Right renal pelvis (tissue), 4 donors: ENCODE results near the gene ITGA11. TPM values are rescaled to one million over a fixed set of nuclear protein-coding genes. Genes with fewer than 3 reads are reported as not detected.

ENCODE experiments used
- DNase-seq, 4 donors: peaks; one replicate each; pipeline ENCODE4 v3.0.0-alpha.2; 2013; ENCODE audit warnings: low read depth in 4 of 4, low spot score in 3 of 4, missing footprints in 1 of 4
- polyA plus RNA-seq, 4 donors: library from polyadenylated mRNA; unstranded; fragments of 120-200 nt; gene quantifications; one replicate each; pipeline ENCODE4 v1.2.1, GENCODE V29; 2013; ENCODE audit not compliant: insufficient read length in 4 of 4

Gene ITGA11
- polyA plus RNA-seq, 4 donors = 3.0 to 5.4 (median 4.2) TPM

DNA sequence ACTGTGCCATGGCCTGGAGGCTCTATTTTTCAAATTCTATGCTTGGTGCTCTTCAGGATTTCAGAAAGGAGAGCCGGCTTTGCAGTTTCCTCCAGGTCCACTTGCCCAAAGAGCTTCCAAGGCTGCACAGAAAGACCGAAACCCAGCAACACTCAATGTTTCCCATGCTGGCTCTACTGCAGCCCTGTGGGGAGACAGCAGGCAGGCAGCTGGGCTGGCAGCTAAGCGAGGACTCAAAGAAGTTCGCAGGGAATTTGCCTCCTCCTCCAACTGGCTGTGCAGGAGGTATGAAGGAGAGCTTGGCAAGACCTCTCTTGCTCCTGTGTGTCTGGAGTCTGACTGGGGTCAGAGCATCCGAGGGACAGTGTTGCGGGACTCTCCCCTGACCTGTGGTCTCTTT lies 17.4 kb upstream of the ITGA11 start:
- no peak for DNase-seq

DNA sequence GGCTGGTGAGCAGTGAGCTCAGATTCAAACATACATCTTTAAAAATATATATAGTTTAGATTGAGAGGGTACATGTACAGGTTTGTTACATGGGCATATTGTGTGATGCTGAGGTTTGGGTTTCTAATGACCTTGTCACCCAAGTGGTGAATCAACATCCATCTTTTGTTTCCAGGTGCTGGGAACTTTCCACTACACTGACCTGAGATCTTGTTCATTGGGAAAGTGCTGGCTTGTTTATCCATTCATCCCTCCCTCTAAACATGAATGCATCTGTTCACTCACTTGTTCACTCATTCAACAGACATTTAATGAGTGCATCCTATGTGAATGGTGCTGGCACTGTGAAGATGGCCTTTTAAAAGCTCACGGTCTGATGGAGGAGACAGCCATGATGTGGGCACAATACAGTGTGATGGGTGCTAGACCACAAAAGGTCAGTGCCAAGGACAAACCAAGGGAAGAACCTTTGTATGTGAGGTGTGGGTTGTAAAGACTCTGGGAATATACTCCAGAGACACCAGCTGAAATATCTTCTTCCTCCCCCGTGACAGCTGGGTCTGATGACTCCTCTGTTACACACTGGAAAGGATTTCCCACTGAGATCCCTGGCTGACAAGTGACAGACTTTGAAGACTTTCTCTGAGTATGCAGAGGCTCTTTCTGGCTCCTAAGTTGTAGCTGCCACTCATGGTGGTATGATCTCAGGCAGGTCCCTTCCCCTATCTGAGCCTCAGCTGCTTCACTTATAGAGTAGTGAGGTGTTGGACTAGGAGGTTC lies 16.2 kb upstream of the ITGA11 start:
- no peak for DNase-seq

DNA sequence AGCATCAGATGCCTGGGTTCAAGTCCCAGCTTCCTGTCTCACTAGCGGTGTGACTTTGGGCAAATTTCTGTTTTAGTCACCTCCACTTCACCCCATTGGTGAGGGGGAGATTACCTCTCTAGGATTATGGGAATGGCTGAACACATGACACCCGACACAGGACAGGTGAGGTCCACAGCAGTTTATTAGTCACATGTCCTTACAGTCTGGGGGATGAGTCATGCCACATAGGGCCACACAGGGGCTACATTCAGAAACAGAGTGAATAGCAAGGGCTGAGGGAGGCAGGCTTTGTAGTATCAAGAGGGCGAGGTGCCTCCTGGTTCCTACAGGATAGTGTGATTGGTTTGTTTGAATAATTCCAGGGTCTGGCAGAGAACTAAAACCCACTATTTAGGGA lies 15.2 kb upstream of the ITGA11 start:
- DNase-seq = no peak

DNA sequence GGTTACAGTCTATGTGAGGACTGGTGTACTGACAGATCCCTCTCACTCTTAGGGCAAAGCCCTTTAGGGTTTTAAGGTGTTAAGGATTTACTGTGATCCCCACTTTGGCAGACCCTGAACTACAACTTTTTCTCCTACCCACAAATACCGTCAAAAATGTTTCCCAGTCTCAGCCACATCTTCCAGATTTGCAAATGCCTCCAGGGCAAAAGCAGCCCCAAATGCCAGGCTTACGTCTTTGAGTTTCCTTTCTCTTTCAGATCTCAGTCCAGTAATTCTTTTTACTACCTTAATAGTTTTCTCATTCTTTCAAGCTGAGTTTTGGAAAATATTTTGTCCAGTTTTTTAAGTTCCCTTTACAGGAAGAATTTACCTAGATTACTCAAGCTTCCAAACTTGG lies 13.4 kb upstream of the ITGA11 start:
- DNase-seq = no peak

DNA sequence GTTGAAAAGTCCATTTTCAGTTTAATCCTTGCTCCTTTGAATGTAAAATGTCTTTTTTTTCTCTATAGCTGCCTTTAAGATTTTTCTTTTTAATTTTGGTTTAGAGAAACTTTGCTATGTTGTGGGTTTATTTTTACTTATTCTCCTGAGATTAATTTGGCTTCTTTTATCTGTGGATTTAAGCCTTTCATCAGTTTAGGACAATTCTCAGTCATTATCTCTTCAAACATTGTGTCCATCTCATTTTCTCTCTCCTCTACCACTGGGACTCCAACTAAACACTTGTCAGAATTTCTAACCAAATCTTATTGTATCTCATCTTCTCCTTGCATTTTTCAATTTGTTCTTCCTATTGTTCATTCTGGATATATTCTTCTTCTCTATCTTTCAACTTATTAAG lies 12.4 kb upstream of the ITGA11 start:
- DNase-seq = no peak

DNA sequence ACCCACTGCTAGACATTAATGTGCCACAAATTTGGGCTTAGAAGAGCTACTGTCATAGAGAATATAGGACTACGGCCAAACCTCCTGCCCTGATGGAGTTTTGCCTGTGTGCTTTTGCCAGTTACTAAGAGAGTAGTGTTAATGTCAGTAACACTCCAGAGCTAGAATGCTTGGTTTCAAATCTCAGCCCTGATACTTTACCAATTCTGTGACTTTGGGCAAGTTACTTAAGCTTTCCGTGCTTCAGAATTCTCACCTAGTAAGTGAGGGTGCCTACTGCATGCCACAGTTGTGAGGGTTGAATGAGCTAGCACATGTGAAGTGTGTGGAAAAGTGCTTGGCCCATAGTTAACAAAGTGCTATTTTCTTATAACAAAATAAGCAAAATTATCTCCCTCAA lies 10.9 kb upstream of the ITGA11 start:
- no peak for DNase-seq

DNA sequence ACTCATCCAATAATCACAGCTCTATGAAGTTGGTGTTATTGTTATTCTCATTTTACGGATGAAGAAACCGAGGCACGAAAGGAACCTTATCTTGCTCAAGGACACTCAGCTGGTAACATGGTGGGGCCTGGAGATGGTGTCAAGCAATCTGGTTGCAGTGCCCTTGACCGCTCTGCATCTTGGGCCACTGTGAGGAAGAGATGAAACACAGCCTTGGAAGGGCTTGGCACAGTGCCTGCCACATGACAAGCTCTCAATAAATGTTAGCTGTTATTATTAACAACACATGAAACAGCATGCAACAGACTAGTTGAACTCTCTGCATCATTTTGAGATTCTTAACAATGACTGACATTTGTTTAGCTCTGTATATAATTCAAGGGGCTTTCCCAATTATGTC lies 10.1 kb upstream of the ITGA11 start:
- no peak for DNase-seq

DNA sequence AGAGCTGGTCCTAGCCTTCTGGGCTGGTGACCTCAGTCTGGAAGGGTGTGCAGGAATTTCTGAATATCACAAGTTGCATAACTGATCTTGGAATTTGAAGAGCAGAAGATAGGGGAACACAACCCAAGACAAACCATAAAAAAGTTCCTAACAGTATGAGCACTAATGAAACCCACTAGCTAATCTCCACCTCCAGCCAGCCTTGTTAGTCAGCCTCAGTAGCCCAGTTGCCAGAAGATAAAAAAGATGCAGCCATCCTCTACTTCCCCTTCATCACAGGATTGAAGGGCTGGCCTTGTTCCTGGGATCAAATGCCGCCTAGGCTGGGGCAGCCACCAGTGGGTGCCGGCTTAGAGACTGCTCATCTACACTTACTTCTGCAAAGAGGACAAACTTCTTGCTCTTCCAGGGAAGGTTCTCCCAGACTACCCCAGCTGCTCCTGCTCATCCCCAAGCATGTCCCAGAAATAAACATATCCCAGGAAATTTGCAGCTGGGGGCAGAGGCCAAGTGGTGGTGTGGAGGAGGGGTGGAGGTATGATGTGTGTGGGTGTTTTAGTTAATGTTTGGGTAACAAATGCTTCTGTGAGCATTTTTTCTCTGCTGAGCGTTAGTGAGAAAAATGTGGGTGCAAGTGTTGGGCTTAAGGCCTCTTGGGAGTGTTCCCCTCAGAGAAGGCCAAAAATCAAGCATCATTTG lies 9.2 kb upstream of the ITGA11 start:
- DNase-seq = no peak

DNA sequence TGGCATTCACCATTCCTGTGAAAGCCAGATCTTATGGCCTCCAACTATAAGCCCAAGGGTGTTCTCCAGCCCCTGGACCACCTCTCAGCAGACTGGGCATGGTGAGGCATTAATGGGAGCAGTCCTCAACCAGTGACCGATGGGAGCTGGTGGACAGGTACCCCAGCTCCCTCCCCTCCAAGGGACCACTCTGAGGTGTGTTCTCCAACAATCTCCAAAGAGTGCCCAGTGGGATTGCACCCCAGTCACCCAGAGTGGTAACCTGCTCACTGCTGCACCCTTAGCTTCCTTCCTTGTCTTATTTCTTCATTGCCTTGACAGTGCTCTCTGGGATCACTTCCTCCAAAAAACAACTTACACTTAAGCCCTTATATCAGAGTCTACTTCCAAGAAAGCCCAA lies 8.2 kb upstream of the ITGA11 start:
- DNase-seq = no peak

DNA sequence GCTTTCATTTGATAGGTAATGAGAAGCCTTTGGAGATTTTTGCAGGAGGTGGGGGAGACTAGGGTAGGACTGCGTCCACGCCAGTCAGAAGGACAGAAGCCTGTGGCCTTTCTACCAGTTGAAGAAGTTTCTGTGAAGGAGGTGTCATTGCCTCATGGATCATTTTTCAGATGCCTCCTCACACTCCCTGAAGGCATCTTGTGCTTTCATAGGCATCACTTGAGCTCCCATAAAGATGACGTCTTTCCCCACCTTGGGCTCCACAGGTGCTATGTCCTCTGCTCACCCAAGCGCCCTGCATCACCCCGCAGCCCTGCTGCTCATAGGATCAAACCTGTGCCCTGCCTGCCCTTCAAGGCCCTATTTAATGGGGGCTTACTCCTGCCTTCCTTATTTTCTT lies 7.5 kb upstream of the ITGA11 start:
- DNase-seq = no peak

DNA sequence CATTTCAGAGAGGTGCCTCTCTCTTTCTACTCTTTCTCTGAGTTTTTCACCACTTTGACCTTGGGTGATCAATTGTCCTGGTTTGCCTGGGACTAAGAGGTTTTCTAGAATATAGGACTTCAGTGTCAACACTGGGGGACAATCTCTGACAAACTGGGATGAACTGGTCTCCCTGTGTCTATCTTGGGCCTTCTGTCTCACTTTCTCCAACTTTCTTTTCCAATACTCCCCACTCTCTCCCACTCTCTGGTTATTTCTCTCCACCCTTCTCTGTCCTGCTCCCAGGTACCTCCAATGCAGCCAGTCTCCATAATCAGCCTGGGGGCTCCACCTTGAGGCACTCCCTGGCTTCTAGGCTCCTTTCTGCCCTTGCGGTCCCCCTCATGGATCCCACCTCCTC lies 4.7 kb upstream of the ITGA11 start:
- no peak for DNase-seq

DNA sequence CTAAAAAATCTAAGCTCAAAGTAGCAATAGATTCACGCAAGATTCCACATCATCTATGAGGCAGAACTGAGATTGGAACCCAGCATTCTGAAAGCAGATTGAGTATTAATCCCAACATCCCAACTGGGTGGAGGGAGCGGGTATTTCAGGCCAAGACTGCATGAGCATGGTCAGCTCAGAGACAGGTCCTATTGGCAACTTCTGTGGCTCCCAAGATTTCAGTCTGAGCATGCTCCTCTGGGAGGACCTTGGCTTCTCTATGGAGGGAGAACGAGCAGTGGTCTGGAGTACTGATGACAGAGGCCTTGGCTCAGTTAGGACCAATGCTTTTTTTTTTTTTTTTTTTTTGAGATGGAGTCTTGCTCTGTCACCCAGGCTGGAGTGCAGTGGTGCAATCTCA lies 4.0 kb upstream of the ITGA11 start:
- DNase-seq = no peak

DNA sequence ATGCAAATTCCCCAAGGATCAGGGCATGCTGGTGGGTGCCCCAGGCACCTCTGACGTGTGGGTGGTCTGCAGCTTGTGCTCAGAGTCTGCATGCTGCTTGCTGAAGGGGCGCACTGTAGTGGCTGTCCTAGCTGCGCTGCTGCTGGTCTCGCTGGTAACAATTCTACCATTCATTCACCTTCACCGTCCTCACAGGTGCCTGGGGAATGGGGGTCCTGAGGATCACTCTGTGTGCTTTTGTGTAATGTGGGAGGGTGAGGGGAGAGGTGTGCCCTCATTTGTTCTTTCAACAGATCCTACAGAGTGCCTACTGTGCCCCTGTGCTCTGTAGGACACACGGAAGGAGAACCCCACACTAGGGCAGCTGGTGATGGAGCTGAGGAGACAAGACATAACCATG lies 2.1 kb upstream of the ITGA11 start:
- no peak for DNase-seq

DNA sequence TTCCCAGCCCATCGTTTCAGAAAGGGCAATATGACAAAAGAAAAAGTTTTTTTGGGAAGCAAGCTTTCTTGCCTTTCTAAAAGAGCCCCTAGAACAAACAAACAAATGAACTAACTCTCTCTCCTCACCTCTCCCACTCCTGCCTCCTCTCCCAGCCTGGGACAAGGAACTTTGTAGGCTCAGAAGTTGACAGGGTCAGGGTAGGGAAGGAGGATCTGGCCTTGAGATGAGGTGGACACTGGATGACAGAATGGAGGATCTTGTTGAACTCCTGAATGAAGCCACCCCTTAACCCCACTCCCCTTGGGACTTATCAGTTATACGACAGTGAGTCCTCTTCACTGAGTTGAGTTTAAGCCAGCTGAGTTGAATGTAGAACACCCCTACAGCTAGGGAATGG lies 1.6 kb upstream of the ITGA11 start:
- no peak for DNase-seq

DNA sequence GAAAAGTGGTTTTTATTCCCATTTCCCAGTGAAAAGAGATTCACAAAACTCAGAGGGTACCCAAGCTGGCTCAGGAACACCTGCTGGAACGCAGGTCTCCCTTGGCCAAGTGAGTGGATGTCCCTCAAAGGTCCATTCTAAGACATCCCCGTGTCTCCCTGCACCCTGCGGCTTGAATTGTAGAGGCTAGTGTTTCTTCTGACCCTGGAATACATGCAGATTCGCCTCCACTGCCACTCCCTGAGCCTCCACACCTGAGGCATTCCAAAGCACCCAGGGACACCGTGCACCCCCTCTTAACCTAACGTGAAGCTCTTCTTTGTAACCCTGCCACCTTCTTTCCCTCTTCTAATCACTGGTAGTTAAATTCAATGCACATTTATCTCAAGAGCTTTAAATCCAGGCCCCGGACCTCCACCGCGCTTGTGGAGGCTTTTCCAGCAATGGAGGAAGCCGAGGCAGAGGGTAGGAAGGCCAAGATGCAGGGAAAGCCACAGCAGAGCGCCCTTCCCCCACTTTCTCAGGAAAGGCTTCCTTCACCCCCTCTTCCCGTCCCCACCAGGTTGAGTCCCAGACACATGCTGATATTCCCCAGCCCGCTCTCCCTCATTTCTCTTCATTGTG lies 590 bp upstream of the ITGA11 start:
- DNase-seq = no peak

DNA sequence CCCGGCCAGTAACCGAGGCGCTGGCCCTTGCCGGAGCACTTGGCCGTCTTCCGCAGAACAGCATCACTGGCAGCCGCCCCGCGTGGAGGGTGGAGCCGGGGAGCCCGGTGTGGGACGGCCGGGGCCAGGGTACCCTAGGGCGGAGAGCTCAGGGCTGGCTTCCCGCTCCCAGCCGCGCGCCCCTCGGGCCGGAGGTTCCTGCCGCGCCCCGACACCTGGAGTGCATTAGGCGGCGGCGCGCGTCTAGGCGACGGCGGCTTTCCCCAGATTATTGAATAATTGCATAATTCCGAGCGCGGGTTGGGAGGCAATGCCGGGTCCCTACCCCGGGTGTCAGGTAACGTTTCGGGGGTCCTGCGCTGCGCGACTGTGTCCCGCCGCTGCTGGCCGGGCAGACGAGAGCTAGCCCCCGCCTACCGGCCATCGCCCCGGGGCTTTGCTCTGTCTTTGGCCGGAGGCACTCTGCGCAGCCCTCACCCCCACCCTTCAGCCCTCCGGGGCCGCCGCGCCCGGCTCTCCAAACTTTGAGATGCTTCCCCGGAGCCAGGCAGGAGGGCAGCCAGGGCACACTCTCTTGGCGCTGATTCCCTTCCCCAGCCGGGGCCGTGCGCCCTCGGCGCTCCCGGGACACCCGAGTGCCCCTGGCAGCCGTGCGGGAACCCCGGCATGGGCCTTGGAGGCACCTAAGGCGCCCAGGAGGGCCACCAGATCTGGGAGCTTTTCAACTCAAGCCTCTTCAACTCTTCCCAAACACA lies 749 bp downstream of the ITGA11 start:
- DNase-seq = no peak

DNA sequence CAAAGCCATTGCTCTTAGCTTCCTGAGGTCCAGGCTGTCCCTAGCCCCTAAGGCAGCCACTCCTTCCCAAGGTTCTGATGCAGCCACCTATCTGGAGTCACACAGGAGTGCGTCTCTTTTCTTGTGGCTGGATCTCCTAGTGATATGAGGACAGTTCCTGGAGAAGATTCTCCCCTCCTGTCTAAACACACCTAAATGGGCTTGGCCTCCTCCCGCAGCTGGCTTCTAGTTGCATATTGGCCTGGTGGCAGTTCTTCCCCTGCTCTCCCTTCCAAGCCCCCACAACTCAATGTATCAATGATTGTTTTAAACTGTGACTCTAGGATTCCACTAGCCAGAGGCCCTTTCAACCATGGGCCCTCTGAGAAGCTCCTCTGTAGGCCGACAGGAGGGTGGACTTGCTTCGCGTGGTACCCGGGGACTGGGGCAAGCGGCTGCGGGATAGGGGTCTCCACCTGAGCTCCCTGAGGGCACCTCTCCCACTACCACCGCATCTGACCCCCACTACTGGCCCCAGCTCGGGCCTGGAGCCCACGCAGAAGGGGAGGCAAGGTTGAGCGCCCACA lies 1.4 kb downstream of the ITGA11 start:
- DNase-seq = no peak

DNA sequence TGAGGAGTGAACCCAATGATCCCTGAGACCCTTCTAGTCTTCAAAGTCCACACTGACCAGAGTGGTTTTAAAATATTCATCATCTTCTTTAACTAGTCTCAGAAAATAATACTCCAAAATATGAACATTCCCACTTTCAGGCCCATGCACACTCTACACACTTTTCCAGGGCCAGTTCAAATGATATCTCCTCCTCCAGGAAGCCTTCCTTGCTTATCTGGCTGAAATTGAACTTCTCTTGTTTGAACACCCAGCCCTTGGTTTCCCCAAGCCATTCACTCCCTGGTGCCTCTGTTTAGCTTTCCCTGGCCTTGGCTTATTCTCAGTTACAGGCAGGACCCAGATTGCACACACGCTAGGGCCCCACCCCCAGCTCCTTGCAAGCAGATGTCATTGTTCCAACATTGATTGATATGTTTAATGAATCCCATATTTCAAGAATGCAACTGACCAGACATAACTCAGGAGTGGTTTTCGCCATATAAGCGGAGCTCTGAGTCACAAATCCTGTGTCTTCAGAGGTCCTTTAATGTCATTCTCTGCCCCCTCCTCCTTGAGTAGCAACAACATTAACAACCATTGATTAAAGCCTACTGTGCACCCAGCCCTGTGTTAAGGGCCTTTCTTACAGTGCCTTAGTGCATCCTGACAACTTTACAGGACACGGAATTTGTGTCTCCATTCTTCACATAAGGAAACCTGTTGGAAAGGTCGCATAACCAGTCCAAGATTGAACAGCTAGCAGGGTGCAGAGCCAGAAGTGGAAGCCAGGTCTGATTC lies 2.1 kb downstream of the ITGA11 start:
- no peak for DNase-seq

DNA sequence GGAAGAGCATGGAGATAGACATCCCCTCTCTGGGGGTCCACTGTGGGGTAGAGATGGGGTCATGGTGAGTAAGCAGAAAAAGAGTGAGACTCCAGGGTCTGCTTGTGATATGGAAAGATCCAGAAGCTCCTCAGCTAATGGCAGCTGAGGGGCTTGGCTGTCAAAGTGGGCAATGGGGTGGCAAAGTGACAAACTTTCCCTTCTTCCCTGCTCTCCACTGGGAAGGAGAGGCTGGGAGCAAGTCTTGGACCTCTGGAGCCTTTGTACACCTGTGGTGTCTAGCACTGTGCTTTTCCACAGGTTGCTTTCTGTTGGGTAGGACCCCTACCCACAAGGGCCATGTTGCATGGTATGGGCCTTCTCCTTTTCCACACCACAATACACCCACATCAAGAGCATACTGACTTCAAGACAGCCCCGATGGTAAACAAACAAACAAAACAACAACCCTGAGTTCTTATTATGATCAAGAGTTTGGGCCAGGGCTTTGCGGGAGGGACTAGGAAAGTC lies 3.5 kb downstream of the ITGA11 start:
- DNase-seq = no peak

DNA sequence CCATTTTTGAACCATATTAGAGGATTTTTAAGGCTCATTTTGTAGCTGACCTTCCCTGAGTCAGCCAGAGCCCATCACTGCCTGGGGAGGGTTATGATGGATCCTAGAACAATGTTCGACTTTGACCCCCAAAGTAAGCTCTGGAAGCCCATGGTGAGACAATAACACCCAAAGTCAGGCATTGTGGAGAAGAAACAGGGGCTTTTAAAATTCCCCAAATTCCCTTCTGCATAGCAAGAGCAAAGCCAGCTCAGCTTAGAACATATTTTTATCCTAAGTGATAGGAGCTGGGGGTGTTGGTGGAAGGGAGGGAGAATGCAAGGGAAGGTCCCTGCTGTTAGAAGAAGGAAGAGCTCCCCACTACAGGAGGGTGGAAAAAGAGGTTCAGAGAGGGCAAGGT lies 4.0 kb downstream of the ITGA11 start:
- no peak for DNase-seq
